CD4-positive, alpha-beta memory T cell (primary cell): ENCODE results near the gene PSMC3. TPM values are rescaled to one million over a fixed set of nuclear protein-coding genes. Genes with fewer than 3 reads are reported as not detected.
A peak's percentile ranks its signal among the peaks of the same experiment; 100 is the strongest.

Source experiments
- CTCF ChIA-PET: fragments of 350-600 bp; sonication (Branson Sonifier 250); formaldehyde crosslinking; loops from one replicate; lab custom pipeline; 2021; ENCODE audit warnings: inconsistent platforms; ENCODE audit not compliant: partially characterized antibody; lab: Charles Lee
- POLR2A ChIA-PET: fragments of 350-600 bp; sonication (Branson Sonifier 250); formaldehyde crosslinking; loops from one replicate; lab custom pipeline; 2021; ENCODE audit not compliant: partially characterized antibody; lab: Charles Lee
- DNase-seq, 5 donors: peaks; one replicate each; pipeline versions ENCODE4 v3.0.0 to v3.0.0-alpha.2; 2020 to 2022; ENCODE audit warnings: mixed read lengths in 1 of 5
- H3K27ac ChIP-seq: one replicate; pipeline ENCODE4 v1.7.0; 2013; ENCODE audit warnings: low read depth, low read length
- H3K27me3 ChIP-seq: 2 replicates; pipeline ENCODE4 v1.7.0; 2013; ENCODE audit warnings: mild to moderate bottlenecking, low read length, moderate library complexity; ENCODE audit not compliant: insufficient read depth
- H3K36me3 ChIP-seq: 2 replicates; pipeline ENCODE4 v1.7.0; 2013; ENCODE audit warnings: mild to moderate bottlenecking, low read length, moderate library complexity; ENCODE audit not compliant: insufficient read depth
- H3K4me1 ChIP-seq: 2 replicates; pipeline ENCODE4 v1.7.0; 2013; ENCODE audit warnings: mild to moderate bottlenecking, low read length, moderate library complexity; ENCODE audit not compliant: insufficient read depth
- H3K4me3 ChIP-seq, 2 donors: one replicate each; pipeline ENCODE4 v1.7.0; 2013; ENCODE audit warnings: low read length in 2 of 2, mild to moderate bottlenecking in 1 of 2
- H3K9me3 ChIP-seq, 2 donors: one replicate each; pipeline ENCODE4 v1.7.0; 2013; ENCODE audit warnings: low read length in 2 of 2, control low read depth in 1 of 2; ENCODE audit not compliant: control insufficient read depth in 1 of 2
- H3K27ac Mint-ChIP-seq, 7 donors: one replicate each; pipeline ENCODE4 v1.8.0; 2020 to 2021; ENCODE audit warnings: mixed read lengths in 7 of 7, mild to moderate bottlenecking in 6 of 7, inconsistent platforms in 3 of 7, moderate library complexity in 3 of 7
- H3K27me3 Mint-ChIP-seq, 2 donors: one replicate each; pipeline ENCODE4 v1.8.0; 2020 to 2021; ENCODE audit warnings: mixed read lengths in 2 of 2
- H3K36me3 Mint-ChIP-seq, 2 donors: one replicate each; pipeline ENCODE4 v1.8.0; 2020 to 2021; ENCODE audit warnings: mixed read lengths in 2 of 2, inconsistent platforms in 1 of 2, mild to moderate bottlenecking in 1 of 2
- H3K4me1 Mint-ChIP-seq, 4 donors: one replicate each; pipeline ENCODE4 v1.8.0; 2020 to 2021; ENCODE audit warnings: mixed read lengths in 4 of 4, mild to moderate bottlenecking in 1 of 4
- H3K4me3 Mint-ChIP-seq, 8 donors: one replicate each; pipeline ENCODE4 v1.8.0; 2020 to 2021; ENCODE audit warnings: mixed read lengths in 8 of 8, mild to moderate bottlenecking in 7 of 8, moderate library complexity in 6 of 8, inconsistent platforms in 3 of 8
- H3K9me3 Mint-ChIP-seq, 8 donors: one replicate each; pipeline ENCODE4 v1.8.0; 2020 to 2021; ENCODE audit warnings: mixed read lengths in 8 of 8, mild to moderate bottlenecking in 5 of 8, inconsistent platforms in 3 of 8, moderate library complexity in 1 of 8
- intact Hi-C: fragments of 100-400 bp; cut with micrococcal nuclease; formaldehyde crosslinking; loops from one replicate; pipeline ENCODE4 v1.15.1; 2023
- polyA plus RNA-seq, 2 donors: library from polyadenylated mRNA; unstranded; fragments of 300-500 nt; fragmentation: Illumina TruSeq; gene quantifications; one replicate each; pipeline ENCODE4 v1.2.3, GENCODE V29; 2021
- total RNA-seq, 2 experiments: library from RNA; stranded (reverse); gene quantifications; one replicate each; pipeline ENCODE4 v1.2.3, GENCODE V29; 2021

PSMC3 gene
- total and polyA plus RNA-seq, 4 experiments from 2014 or later: 53.9 to 152 (median 86.7) TPM

GRCh38 chr11:47391077-47391583, 35.1 kb downstream of the PSMC3 start:
- Histone ChIP-seq H3K36me3 (no peaks in the 10 kb centered on the region), H3K9me3 (no peaks in the 10 kb centered on the region), H3K4me3 (no peak overlapping the region), H3K4me1 (peaks cover 60% of the 10 kb centered on the region), H3K27me3 (no peaks in the 10 kb centered on the region), H3K27ac (no peak overlapping the region)
- ChIA-PET CTCF (interaction anchor here (1.5 to 9.6 kb wide), 3 partner anchors 8 to 20 kb away, joined by 3 to 116 read pairs (median 70); partner anchors contain the start of gene SLC39A13), POLR2A (interaction anchor here (3.6 to 6.8 kb wide), 2 partner anchors 9 to 18 kb away, joined by 31 to 86 read pairs; partner anchors contain the start of gene SLC39A13)
- Mint-ChIP-seq H3K9me3 (peaks cover 0 to 2% (median 0%) of the 10 kb centered on the region in 8 donors), H3K27me3 (no peaks in the 10 kb centered on the region), H3K36me3 (no peaks in the 10 kb centered on the region), H3K4me3 (peak overlapping the region in 1 of 8 donors; percentile 39), H3K27ac (peak overlapping the region in 4 of 7 donors; percentile 29 to 68 (median 54)), H3K4me1 (peaks cover 16 to 69% (median 39%) of the 10 kb centered on the region in 4 donors)
- DNase-seq: no peak
- intact Hi-C loops: no loop called here

GRCh38 chr11:47390422-47390760, 35.8 kb downstream of the PSMC3 start:
- POLR2A ChIA-PET: interaction anchor here (1.3 to 6.8 kb wide), 3 partner anchors 9 to 18 kb away, joined by 7 to 86 read pairs (median 31); partner anchors contain the start of gene SLC39A13

GRCh38 chr11:47389577-47390421, 36.4 kb downstream of the PSMC3 start:
- CTCF ChIA-PET: interaction anchor here (8.8 to 9.6 kb wide), 2 partner anchors 17 to 21 kb away, joined by 70 to 116 read pairs; partner anchors contain the start of gene SLC39A13
- H3K4me3 ChIP-seq: no peak overlapping the region

More at GRCh38 chr11:47390422-47390760, 35.8 kb downstream of the PSMC3 start:
- Mint-ChIP-seq H3K4me1 (peaks cover 15 to 64% (median 33%) of the 10 kb centered on the region in 4 donors), H3K36me3 (no peaks in the 10 kb centered on the region), H3K9me3 (peaks cover 0 to 2% (median 0%) of the 10 kb centered on the region in 8 donors), H3K27me3 (no peaks in the 10 kb centered on the region), H3K27ac (peak overlapping the region in 2 of 7 donors; percentile 52 to 56), H3K4me3 (peak overlapping the region in 1 of 8 donors; percentile 12)
- Histone ChIP-seq H3K27me3 (no peaks in the 10 kb centered on the region), H3K4me3 (no peak overlapping the region), H3K9me3 (no peaks in the 10 kb centered on the region), H3K4me1 (peaks cover 52% of the 10 kb centered on the region), H3K27ac (no peak overlapping the region), H3K36me3 (no peaks in the 10 kb centered on the region)
- CTCF ChIA-PET: interaction anchor here (8.8 to 9.6 kb wide), 2 partner anchors 17 to 20 kb away, joined by 70 to 116 read pairs; partner anchors contain the start of gene SLC39A13
- DNase-seq: no peak
- intact Hi-C loops: no loop called here

GRCh38 chr11:47388697-47389576, 37.3 kb downstream of the PSMC3 start:
- H3K27ac Mint-ChIP-seq: no peak overlapping the region
- CTCF ChIA-PET: interaction anchor here (1.0 to 9.6 kb wide), 3 partner anchors 16 to 22 kb away, joined by 3 to 116 read pairs (median 70); partner anchors contain the start of gene SLC39A13
- Histone ChIP-seq H3K4me1 (peaks cover 38% of the 10 kb centered on the region), H3K27me3 (no peaks in the 10 kb centered on the region), H3K4me3 (no peak overlapping the region), H3K36me3 (no peaks in the 10 kb centered on the region), H3K9me3 (no peaks in the 10 kb centered on the region), H3K27ac (no peak overlapping the region)
- peak overlapping the region in 3 of 8 donors; percentile 15 to 62 (median 54) for H3K4me3 Mint-ChIP-seq
- H3K4me1 Mint-ChIP-seq: peaks cover 11 to 49% (median 24%) of the 10 kb centered on the region in 4 donors
- H3K27me3 Mint-ChIP-seq: no peaks in the 10 kb centered on the region
- POLR2A ChIA-PET: interaction anchor here (3.6 to 6.8 kb wide), 2 partner anchors 11 to 20 kb away, joined by 31 to 86 read pairs; partner anchors contain the start of gene SLC39A13
- intact Hi-C loops: no loop called here
- H3K36me3 Mint-ChIP-seq: no peaks in the 10 kb centered on the region
- peaks cover 0 to 2% (median 0%) of the 10 kb centered on the region in 8 donors for H3K9me3 Mint-ChIP-seq
- no peak for DNase-seq

More at GRCh38 chr11:47389577-47390421, 36.4 kb downstream of the PSMC3 start:
- Histone ChIP-seq H3K4me1 (peaks cover 46% of the 10 kb centered on the region), H3K27me3 (no peaks in the 10 kb centered on the region), H3K27ac (no peak overlapping the region), H3K36me3 (no peaks in the 10 kb centered on the region), H3K9me3 (no peaks in the 10 kb centered on the region)
- intact Hi-C loops: no loop called here
- Mint-ChIP-seq H3K4me3 (peak overlapping the region in 6 of 8 donors; percentile 15 to 62 (median 52)), H3K27ac (peak overlapping the region in 3 of 7 donors; percentile 51 to 75 (median 56)), H3K9me3 (peaks cover 0 to 2% (median 0%) of the 10 kb centered on the region in 8 donors), H3K4me1 (peaks cover 14 to 58% (median 30%) of the 10 kb centered on the region in 4 donors), H3K36me3 (no peaks in the 10 kb centered on the region), H3K27me3 (no peaks in the 10 kb centered on the region)
- no peak for DNase-seq
- POLR2A ChIA-PET: interaction anchor here (1.3 to 6.8 kb wide), 3 partner anchors 10 to 19 kb away, joined by 7 to 86 read pairs (median 31); partner anchors contain the start of gene SLC39A13

- H3K27me3 ChIP-seq: no peaks in the 10 kb centered on the region
- H3K27ac ChIP-seq: no peak overlapping the region
- POLR2A ChIA-PET: interaction anchor here (3.6 kb wide), 1 partner anchor 12 kb away, joined by 31 read pairs; no protein-coding TSS in a partner anchor
- peak overlapping the region in 1 of 8 donors; percentile 35 for H3K4me3 Mint-ChIP-seq
- no peak for DNase-seq
- H3K4me1 Mint-ChIP-seq: peaks cover 9 to 42% (median 20%) of the 10 kb centered on the region in 4 donors
- H3K36me3 Mint-ChIP-seq: no peaks in the 10 kb centered on the region
- CTCF ChIA-PET: interaction anchor here (1.0 to 9.6 kb wide), 4 partner anchors 11 to 23 kb away, joined by 3 to 116 read pairs (median 39); partner anchors contain the start of gene SLC39A13
- intact Hi-C loops: no loop called here
- no peaks in the 10 kb centered on the region for H3K9me3 ChIP-seq
- H3K4me1 ChIP-seq: peaks cover 30% of the 10 kb centered on the region
- H3K4me3 ChIP-seq: no peak overlapping the region
- peak overlapping the region in 1 of 7 donors; percentile 69 for H3K27ac Mint-ChIP-seq
- no peaks in the 10 kb centered on the region for H3K36me3 ChIP-seq
- peaks cover 0 to 2% (median 0%) of the 10 kb centered on the region in 8 donors for H3K9me3 Mint-ChIP-seq
- H3K27me3 Mint-ChIP-seq: no peaks in the 10 kb centered on the region
Measured at GRCh38 chr11:47387944-47388696, 38.1 kb downstream of the PSMC3 start.

- Mint-ChIP-seq H3K9me3 (no peaks in the 10 kb centered on the region), H3K4me1 (peaks cover 4 to 13% (median 7%) of the 10 kb centered on the region in 4 donors), H3K36me3 (no peaks in the 10 kb centered on the region), H3K4me3 (no peak overlapping the region), H3K27ac (no peak overlapping the region), H3K27me3 (no peaks in the 10 kb centered on the region)
- Histone ChIP-seq H3K36me3 (no peaks in the 10 kb centered on the region), H3K4me1 (peaks cover 6% of the 10 kb centered on the region), H3K27ac (no peak overlapping the region), H3K27me3 (no peaks in the 10 kb centered on the region), H3K9me3 (no peaks in the 10 kb centered on the region), H3K4me3 (no peak overlapping the region)
- DNase-seq: no peak
- ChIA-PET CTCF (interaction anchor here (1.0 kb wide), 1 partner anchor 11 kb away, joined by 4 read pairs; no protein-coding TSS in a partner anchor), POLR2A (no interaction called here)
- intact Hi-C loops: no loop called here
Measured at GRCh38 chr11:47384498-47384897, 41.7 kb downstream of the PSMC3 start.
